Measurements from ENCODE around the gene OR5D14. TPM values are rescaled to one million over a fixed set of nuclear protein-coding genes. Genes with fewer than 3 reads are reported as not detected.

Gene OR5D14
- total RNA-seq = not detected in 2 replicates

GRCh38 chr11:55795256-55795655, at the start of gene OR5D14:
TSS of gene OR5D14 (plus strand) at chr11:55795556. CDS start at chr11:55795556, 0 bp downstream.

GRCh38 chr11:55773138-55773537, 22.2 kb upstream of the OR5D14 start, which contains the start of gene OR5D13:
TSS of gene OR5D13 (plus strand) at chr11:55773438. CDS start at chr11:55773438, 0 bp downstream.

GRCh38 chr11:55811067-55811466, 15.7 kb downstream of the OR5D14 start, which contains the start of gene OR5L1:
TSS of gene OR5L1 (plus strand) at chr11:55811367. CDS start at chr11:55811467, 100 bp downstream.

GRCh38 chr11:55819330-55819729, 24.0 kb downstream of the OR5D14 start, which contains the start of gene OR5D18:
TSS of gene OR5D18 (plus strand) at chr11:55819630. CDS start at chr11:55819630, 0 bp downstream.

GRCh38 chr11:55826919-55827318, 31.6 kb downstream of the OR5D14 start, which contains the start of gene OR5L2:
TSS of gene OR5L2 (plus strand) at chr11:55827219. CDS start at chr11:55827219, 0 bp downstream.

GRCh38 chr11:55838452-55838851, 43.1 kb downstream of the OR5D14 start, which contains the start of gene OR5D16:
TSS of gene OR5D16 (plus strand) at chr11:55838752. CDS start at chr11:55838752, 0 bp downstream.

Other genes starting within 250 kb of the OR5D14 start
- gene OR4C15, start 241.1 kb upstream of the OR5D14 start, total RNA-seq = not detected in 2 replicates
- not detected in 2 replicates for gene OR4C16, start 223.4 kb upstream of the OR5D14 start, total RNA-seq
- gene OR4C11, start 187.9 kb upstream of the OR5D14 start, total RNA-seq = not detected in 2 replicates
- gene OR4P4, start 160.4 kb upstream of the OR5D14 start, total RNA-seq = not detected in 2 replicates
- gene OR4S2, start 147.2 kb upstream of the OR5D14 start, total RNA-seq = not detected in 2 replicates
- gene OR4C6, start 133.4 kb upstream of the OR5D14 start, total RNA-seq = not detected in 2 replicates
- not detected in 2 replicates for gene OR5D13, start 22.1 kb upstream of the OR5D14 start, total RNA-seq
- not detected in 2 replicates for gene OR5L1, start 15.8 kb downstream of the OR5D14 start, total RNA-seq
- not detected in 2 replicates for gene OR5D18, start 24.1 kb downstream of the OR5D14 start, total RNA-seq
- not detected in 2 replicates for gene OR5L2, start 31.7 kb downstream of the OR5D14 start, total RNA-seq
- gene OR5D16, start 43.2 kb downstream of the OR5D14 start, total RNA-seq = not detected in 2 replicates
- not detected in 2 replicates for gene TRIM51, start 87.7 kb downstream of the OR5D14 start, total RNA-seq
- gene OR5W2, start 119.0 kb downstream of the OR5D14 start, total RNA-seq = not detected in 2 replicates
- not detected in 2 replicates for gene OR5I1, start 140.8 kb downstream of the OR5D14 start, total RNA-seq
- not detected in 2 replicates for gene OR10AG1, start 174.4 kb downstream of the OR5D14 start, total RNA-seq
- not detected in 2 replicates for gene OR5F1, start 199.1 kb downstream of the OR5D14 start, total RNA-seq
- not detected in 2 replicates for gene OR5AS1, start 232.1 kb downstream of the OR5D14 start, total RNA-seq